PC-9 (cell line): Measurements from ENCODE around the gene ACTL8.

ENCODE experiments used
- EZH2 ChIP-seq: fragments of 200-600 bp; sonication (generic); IDR thresholded peaks from 2 replicates; pipeline ENCODE4 v1.8.0; 2017; ENCODE audit warnings: antibody characterized with exemption, low read depth
- TF ChIP-seq, protein P1 (sequence below): fragments of 200-600 bp; sonication (generic); conservative IDR thresholded peaks from 2 replicates; pipeline ENCODE4 v1.6.1; 2017; ENCODE audit warnings: mixed run types, antibody characterized with exemption, mild to moderate bottlenecking, moderate library complexity

GRCh38 chr1:17870679-17871078 is 115.5 kb downstream of the ACTL8 start:
- TF ChIP-seq, protein P1, sequence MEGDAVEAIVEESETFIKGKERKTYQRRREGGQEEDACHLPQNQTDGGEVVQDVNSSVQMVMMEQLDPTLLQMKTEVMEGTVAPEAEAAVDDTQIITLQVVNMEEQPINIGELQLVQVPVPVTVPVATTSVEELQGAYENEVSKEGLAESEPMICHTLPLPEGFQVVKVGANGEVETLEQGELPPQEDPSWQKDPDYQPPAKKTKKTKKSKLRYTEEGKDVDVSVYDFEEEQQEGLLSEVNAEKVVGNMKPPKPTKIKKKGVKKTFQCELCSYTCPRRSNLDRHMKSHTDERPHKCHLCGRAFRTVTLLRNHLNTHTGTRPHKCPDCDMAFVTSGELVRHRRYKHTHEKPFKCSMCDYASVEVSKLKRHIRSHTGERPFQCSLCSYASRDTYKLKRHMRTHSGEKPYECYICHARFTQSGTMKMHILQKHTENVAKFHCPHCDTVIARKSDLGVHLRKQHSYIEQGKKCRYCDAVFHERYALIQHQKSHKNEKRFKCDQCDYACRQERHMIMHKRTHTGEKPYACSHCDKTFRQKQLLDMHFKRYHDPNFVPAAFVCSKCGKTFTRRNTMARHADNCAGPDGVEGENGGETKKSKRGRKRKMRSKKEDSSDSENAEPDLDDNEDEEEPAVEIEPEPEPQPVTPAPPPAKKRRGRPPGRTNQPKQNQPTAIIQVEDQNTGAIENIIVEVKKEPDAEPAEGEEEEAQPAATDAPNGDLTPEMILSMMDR = no peak
- no peak for TF ChIP-seq EZH2
